ENCODE measurements around the gene HDAC9. TPM values are rescaled to one million over a fixed set of nuclear protein-coding genes. Genes with fewer than 3 reads are reported as not detected.

Gene HDAC9
- total RNA-seq, 1 experiment from 2014 or later: 159 TPM

DNA sequence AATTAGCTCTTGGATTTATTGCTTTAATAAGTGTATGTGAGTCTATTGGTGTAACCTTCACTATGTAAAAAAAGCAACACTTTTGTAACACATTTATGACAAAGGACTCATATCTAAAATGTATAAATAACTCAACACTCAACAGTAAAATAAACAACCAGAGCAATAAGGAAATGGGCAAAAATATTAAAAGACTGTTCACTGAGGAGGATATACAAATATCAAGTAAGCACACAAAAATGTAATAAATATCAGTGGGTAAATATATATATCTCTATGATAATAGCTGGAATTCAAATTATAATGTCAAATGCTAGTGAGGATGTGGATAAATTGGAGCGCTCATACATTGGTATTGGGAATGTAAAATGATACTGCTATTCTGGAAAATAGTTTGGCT, 53.0 kb downstream of the HDAC9 start:
- Mint-ChIP-seq H3K27ac (ENCODE audit: unreplicated experiment) (no peak overlapping the region), H3K27me3 (ENCODE audit: unreplicated experiment) (no peaks in the 10 kb centered on the region), H3K4me3 (ENCODE audit: low read depth, unreplicated experiment) (no peak overlapping the region), H3K4me1 (ENCODE audit: low read depth, unreplicated experiment) (peaks cover 40% of the 10 kb centered on the region), H3K9me3 (ENCODE audit: low read depth, unreplicated experiment) (no peaks in the 10 kb centered on the region), H3K36me3 (ENCODE audit: insufficient read depth, unreplicated experiment) (peaks cover 28% of the 10 kb centered on the region)
- DNase-seq: no peak
- CTCF ChIA-PET: interaction anchor here (1.3 kb wide), 1 partner anchor 11 kb away, joined by 4 read pairs; no protein-coding TSS in a partner anchor
- TF ChIP-seq, protein P1, sequence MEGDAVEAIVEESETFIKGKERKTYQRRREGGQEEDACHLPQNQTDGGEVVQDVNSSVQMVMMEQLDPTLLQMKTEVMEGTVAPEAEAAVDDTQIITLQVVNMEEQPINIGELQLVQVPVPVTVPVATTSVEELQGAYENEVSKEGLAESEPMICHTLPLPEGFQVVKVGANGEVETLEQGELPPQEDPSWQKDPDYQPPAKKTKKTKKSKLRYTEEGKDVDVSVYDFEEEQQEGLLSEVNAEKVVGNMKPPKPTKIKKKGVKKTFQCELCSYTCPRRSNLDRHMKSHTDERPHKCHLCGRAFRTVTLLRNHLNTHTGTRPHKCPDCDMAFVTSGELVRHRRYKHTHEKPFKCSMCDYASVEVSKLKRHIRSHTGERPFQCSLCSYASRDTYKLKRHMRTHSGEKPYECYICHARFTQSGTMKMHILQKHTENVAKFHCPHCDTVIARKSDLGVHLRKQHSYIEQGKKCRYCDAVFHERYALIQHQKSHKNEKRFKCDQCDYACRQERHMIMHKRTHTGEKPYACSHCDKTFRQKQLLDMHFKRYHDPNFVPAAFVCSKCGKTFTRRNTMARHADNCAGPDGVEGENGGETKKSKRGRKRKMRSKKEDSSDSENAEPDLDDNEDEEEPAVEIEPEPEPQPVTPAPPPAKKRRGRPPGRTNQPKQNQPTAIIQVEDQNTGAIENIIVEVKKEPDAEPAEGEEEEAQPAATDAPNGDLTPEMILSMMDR (IDR thresholded peaks at IDR 0.05; ENCODE audit: unreplicated experiment): no peak
- intact Hi-C loops (cut with micrococcal nuclease; ENCODE audit: unreplicated experiment): no loop called here
- BruUV-seq (replicated peaks): no TSS peak

DNA sequence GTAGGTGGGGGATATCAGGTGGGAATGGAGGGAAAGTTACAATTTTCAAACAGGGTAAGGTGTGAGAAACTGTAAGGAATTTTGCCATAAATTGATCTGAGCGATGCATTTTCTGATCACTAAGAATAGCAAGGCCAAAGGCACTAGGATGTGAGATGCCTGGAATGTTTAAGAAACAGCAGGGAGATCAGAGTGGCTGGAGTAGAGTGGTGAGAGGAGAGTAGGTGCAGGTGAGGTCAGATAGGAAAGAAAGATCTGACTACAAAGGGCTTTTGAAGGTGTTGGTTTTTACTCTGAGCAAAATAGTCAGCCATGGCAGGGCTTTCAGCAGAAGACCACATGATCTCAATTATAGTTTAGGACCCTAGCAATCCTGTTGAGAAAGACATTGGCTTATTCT, 55.0 kb downstream of the HDAC9 start:
- intact Hi-C loops (cut with micrococcal nuclease; ENCODE audit: unreplicated experiment): no loop called here
- H3K9me3 Mint-ChIP-seq (ENCODE audit: low read depth, unreplicated experiment): no peaks in the 10 kb centered on the region
- TF ChIP-seq, protein P1 (IDR thresholded peaks at IDR 0.05; ENCODE audit: unreplicated experiment): no peak
- H3K27me3 Mint-ChIP-seq (ENCODE audit: unreplicated experiment): no peaks in the 10 kb centered on the region
- peak overlapping the region; percentile 0 for H3K27ac Mint-ChIP-seq (ENCODE audit: unreplicated experiment)
- DNase-seq: no peak
- BruUV-seq (replicated peaks): no TSS peak
- H3K36me3 Mint-ChIP-seq (ENCODE audit: insufficient read depth, unreplicated experiment): peaks cover 12% of the 10 kb centered on the region
- H3K4me3 Mint-ChIP-seq (ENCODE audit: low read depth, unreplicated experiment): no peak overlapping the region
- CTCF ChIA-PET: no interaction called here
- peaks cover 52% of the 10 kb centered on the region for H3K4me1 Mint-ChIP-seq (ENCODE audit: low read depth, unreplicated experiment)

DNA sequence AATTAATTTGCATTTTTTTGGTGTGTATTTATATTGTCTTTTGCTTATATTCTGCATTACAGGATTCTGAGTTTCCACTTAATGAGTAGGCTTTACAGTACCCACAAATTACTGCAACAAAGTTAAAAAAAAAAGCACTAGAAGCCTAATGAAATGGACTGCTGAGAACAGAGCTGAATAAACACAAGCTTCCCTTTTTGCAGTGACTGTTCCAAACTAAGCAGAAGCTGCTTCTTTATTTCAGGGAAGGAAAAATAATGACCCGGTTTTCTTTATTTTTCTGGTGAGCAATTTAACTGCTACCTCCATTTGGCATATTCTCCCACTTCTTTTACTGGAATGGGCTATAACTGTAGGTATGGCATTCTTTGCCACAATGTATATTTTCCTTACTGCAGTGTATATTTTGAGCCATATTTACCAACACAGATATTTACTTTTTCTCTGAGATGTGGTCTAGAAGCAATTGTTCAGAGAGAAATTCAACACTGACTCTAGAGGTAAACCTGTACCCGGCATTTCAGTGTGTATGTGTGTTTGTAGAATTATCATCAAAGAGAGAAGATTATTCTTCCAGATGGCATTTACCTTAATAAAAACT, 56.9 kb downstream of the HDAC9 start:
- TF ChIP-seq, protein P1 (IDR thresholded peaks at IDR 0.05; ENCODE audit: unreplicated experiment): no peak
- peaks cover 52% of the 10 kb centered on the region for H3K4me1 Mint-ChIP-seq (ENCODE audit: low read depth, unreplicated experiment)
- H3K9me3 Mint-ChIP-seq (ENCODE audit: low read depth, unreplicated experiment): no peaks in the 10 kb centered on the region
- H3K27ac Mint-ChIP-seq (ENCODE audit: unreplicated experiment): no peak overlapping the region
- intact Hi-C loops (cut with micrococcal nuclease; ENCODE audit: unreplicated experiment): no loop called here
- DNase-seq: no peak
- H3K27me3 Mint-ChIP-seq (ENCODE audit: unreplicated experiment): no peaks in the 10 kb centered on the region
- no TSS peak for BruUV-seq (replicated peaks)
- no peak overlapping the region for H3K4me3 Mint-ChIP-seq (ENCODE audit: low read depth, unreplicated experiment)
- CTCF ChIA-PET: interaction anchor here (1.1 kb wide), 1 partner anchor 939 kb away, joined by 4 read pairs; no protein-coding TSS in a partner anchor
- peaks cover 6% of the 10 kb centered on the region for H3K36me3 Mint-ChIP-seq (ENCODE audit: insufficient read depth, unreplicated experiment)

DNA sequence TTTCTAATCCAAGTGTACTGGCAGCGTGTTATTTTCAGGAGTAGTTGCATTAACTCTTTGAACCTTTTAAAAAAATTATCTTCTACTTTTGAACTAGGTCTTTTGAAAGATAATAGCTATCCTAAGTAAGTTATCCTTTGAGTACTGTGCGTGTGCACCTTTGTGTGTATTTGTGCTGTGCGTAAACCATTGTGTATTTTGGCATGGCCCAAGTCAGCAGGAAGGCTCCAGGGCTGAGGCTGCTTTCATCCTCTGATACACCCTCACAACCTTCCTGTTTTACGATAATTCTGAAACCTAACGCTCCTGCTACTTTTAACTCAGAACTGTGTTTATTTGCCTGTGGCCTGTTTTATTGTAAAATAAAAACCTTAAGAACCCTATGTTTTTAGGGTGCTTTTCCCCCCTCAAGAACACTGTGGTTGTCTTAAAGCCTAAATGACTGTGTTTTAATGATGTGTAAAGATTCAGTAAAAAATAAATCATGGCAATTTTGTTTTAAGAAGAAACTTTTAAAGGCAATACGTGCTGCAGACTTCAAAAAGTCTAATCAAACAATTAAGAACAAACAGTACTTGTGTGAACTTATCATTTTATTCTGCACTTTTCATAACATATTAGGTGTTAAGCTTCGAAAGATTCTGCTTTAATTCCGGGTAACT, 57.5 kb downstream of the HDAC9 start:
- no peak overlapping the region for H3K4me3 Mint-ChIP-seq (ENCODE audit: low read depth, unreplicated experiment)
- no TSS peak for BruUV-seq (replicated peaks)

More for the DNA sequence above, 57.5 kb downstream of the HDAC9 start:
- Mint-ChIP-seq H3K4me1 (ENCODE audit: low read depth, unreplicated experiment) (peaks cover 49% of the 10 kb centered on the region), H3K9me3 (ENCODE audit: low read depth, unreplicated experiment) (no peaks in the 10 kb centered on the region), H3K27me3 (ENCODE audit: unreplicated experiment) (no peaks in the 10 kb centered on the region), H3K36me3 (ENCODE audit: insufficient read depth, unreplicated experiment) (peaks cover 6% of the 10 kb centered on the region), H3K27ac (ENCODE audit: unreplicated experiment) (peak overlapping the region; percentile 40)
- no peak for DNase-seq
- CTCF ChIA-PET: interaction anchor here (1.1 kb wide), 1 partner anchor 939 kb away, joined by 4 read pairs; no protein-coding TSS in a partner anchor
- TF ChIP-seq, protein P1 (IDR thresholded peaks at IDR 0.05; ENCODE audit: unreplicated experiment): no peak
- intact Hi-C loops (cut with micrococcal nuclease; ENCODE audit: unreplicated experiment): no loop called here

All from Calu3 (cell line).